HG03575 (cell line): ENCODE data around the gene RARG.

Experiments used
- ATAC-seq: cut with Tn5 transposase; IDR thresholded peaks from one replicate; pipeline ENCODE4 v1.9.1; 2021; ENCODE audit not compliant: unreplicated experiment, insufficient number of reproducible peaks, low FRiP score; ENCODE audit errors: extremely low read depth

Gene RARG

DNA sequence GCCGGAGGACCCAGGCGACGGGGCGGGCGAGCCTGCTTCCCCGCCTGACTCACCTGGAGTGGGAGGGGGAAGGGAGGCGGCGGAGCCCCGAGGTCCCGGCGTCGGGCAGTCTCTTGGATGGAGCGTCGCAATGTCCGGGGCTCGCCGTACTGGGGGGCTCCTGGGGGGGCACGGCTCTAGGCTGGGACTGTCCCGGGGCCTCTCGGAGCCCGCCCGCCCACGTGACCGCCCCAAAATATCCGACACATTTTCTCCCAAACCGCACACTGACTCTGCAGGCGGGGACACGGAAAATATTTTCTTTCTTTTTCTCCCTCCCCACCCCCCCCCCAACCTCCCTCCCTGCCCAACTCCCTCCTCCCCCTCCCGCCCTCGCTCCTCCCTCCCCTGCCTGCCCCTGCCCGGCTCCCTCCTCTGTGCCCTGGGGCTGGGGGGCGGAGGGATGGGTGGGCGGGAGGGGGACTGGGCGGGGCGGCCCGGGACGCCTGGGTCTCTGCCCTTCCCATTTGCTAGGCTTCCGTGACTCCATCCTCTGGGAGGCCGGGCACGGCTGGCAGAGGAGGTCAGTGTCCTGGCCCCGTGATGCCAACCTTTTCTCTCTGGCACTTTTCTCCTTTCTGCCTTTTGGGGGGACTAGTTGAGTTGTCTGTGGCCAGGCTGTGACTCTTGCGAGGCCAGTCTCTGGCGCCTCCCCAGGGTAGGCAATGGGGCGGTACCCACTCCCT, at the start of gene RARG:
Gene RARG (minus strand): TSS at position 289 of the 725 bp plus-strand sequence. CDS start 4,664 bp downstream, outside the sequence.
- ATAC-seq = no peak

DNA sequence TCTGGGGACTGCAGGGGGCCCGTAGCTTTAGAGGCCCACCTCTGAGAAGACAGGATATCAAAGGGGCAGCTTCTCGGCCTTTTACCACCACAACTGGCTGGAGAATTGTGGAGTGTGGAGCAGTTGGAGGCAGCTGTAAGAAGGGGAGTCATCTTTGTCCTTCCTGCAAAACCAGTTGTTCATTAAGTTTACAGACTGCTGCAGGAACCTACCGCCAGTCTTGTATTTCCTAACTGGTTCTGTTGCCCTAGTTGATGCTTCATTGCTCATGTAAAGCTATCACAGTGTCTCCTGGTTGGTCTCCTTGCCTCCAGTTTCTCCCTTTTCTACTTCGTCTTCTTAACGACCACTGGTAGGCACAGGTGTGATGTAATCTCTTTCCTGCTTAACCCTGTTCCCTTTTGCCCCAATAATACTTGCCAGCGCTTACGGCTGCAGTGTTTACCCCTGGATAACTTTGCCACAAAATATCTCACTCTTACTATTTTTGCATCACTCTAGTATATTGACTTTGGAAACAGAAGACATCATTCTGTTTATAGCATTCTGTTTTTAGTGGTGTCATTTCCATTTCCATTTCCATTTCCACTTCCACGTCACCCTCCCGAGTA, 48.0 kb upstream of the RARG start:
- ATAC-seq = no peak

DNA sequence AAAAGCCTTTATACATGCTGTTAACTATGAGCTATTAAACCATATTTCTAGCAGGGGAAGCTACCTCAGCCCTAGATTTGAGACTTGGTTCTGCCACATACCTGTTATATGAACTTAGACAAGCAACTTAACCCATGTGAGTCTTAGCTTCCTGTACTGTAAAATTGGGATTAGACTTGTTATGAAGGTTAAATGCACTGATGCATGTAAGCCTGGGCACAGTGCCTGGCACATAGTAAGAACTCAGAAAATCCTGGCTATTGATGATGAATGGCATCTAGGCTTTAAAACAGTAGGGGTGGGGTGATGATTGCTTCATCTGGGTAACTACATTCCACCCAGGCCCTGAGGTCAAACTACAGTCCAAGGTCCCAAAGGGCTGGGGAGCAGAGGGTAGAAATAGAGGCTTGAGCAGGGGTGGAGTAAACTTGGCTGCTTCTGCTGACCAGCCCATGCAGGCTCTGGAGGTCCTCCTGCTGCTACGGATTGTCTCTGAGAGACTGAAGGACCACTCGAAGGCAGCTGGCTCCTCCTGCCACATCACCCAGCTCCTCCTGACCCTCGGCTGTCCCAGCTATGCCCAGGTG, 47.4 kb upstream of the RARG start:
- no peak for ATAC-seq

DNA sequence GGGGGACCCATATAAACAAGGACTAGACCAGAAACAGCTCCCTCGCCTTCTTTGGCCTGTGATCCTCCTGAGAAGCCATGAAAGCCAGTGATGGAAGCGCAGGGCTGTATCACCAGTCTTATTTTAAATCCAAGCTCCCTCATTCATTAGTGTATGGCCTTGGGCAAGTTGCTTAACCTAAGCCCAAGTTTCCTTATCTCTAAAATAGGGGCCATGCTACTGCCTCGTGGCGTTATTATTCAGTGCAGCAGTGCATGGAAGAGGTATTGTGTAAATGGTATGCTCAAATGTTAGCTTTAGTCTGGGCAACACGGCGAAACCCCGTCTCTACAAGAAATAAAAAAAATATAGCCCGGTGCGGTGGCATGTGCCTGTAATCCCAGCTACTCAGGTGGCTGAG, 46.0 kb upstream of the RARG start:
- no peak for ATAC-seq

DNA sequence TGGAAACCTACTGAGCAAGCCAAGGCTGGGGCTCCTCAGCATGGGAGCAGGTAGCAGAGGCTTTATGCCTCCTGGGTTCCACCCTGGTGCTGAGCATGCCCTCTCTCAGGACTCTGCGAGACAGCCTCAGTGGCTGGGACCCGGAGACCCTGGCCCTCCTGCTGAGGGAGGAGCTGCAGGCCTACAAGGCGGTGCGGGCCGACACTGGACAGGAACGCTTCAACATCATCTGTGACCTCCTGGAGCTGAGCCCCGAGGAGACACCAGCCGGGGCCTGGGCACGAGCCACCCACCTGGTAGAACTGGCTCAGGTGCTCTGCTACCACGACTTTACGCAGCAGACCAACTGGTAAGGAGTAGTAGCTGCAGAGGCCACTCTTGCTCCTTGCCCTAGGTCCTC, 44.5 kb upstream of the RARG start:
- no peak for ATAC-seq

DNA sequence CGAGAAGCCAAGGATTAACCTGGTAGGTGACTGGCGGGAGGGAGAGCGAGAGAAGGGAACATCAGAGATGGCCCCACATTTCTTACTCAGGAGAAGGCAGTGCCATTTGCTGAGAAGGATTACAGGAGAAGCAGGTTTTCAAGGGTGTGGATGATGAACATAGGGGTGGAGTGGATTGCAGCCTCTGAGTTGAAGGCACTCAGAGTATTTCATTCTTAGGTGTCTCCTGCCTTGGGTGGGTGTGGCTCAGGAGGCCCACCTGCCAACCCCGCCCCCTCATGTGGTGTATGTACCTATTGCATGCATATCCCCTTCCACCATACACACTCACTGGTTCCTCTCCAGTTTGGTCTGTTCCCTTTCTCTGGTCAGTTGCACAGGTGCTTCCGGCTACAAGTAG, 42.4 kb upstream of the RARG start:
- no peak for ATAC-seq

DNA sequence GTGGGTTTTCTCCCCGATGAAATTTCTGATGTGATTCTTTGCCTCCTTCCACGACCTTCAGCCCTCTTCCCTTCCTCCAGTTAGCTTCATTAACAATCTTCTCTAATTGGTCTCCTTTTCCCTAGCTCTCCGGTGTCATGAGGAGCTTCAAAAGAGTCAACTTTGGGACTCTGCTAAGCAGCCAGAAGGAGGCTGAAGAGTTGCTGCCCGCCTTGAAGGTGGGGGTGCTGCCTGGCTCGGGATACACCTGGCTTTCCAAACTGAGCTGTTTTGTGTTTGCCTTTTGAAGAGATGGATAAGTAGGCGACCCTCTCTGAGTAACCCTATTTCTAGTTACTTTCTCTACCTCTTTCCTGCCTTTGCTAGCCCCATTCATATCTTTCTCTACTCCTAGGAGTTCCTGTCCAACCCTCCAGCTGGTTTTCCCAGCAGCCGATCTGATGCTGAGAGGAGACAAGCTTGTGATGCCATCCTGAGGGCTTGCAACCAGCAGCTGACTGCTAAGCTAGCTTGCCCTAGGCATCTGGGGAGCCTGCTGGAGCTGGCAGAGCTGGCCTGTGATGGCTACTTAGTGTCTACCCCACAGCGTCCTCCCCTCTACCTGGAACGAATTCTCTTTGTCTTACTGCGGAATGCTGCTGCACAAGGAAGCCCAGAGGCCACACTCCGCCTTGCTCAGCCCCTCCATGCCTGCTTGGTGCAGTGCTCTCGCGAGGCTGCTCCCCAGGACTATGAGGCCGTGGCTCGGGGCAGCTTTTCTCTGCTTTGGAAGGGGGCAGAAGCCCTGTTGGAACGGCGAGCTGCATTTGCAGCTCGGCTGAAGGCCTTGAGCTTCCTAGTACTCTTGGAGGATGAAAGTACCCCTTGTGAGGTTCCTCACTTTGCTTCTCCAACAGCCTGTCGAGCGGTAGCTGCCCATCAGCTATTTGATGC, 36.9 kb upstream of the RARG start:
- no peak for ATAC-seq

DNA sequence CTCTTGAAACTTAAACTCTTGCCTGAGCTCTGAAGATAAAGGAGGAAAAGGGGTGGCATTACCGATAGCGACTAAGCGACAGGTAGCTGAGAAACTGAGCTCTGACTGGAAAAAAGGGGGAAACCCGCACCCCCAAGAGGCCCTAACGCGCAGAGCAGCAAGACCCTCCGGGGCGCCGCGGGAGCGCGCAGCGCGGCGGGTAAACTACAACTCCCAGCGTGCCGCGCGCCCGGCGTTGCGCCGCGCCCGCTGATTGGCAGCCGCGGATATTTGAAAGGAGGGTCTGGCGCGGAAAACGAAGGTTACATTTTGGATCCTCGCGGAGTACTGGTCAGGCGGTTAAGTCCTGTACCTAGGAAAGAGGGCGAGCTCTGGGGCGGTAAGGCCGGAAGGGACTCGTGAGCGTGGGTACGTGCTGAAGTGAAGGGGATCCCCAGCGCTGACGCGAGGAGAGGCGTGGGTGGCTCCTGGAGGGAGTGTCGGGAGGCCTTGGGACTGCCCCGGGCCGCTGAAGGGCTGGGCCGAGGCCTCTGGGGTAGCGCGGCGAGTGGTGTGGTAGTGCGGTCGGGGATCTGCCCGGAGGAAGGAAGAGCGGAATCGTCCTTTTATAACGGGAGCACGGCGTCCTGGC, 36.1 kb upstream of the RARG start, which contains the start of gene ESPL1:
Gene ESPL1 (plus strand): TSS at position 301 of the 631 bp plus-strand sequence. CDS start 468 bp downstream, outside the sequence.
- no peak for ATAC-seq

DNA sequence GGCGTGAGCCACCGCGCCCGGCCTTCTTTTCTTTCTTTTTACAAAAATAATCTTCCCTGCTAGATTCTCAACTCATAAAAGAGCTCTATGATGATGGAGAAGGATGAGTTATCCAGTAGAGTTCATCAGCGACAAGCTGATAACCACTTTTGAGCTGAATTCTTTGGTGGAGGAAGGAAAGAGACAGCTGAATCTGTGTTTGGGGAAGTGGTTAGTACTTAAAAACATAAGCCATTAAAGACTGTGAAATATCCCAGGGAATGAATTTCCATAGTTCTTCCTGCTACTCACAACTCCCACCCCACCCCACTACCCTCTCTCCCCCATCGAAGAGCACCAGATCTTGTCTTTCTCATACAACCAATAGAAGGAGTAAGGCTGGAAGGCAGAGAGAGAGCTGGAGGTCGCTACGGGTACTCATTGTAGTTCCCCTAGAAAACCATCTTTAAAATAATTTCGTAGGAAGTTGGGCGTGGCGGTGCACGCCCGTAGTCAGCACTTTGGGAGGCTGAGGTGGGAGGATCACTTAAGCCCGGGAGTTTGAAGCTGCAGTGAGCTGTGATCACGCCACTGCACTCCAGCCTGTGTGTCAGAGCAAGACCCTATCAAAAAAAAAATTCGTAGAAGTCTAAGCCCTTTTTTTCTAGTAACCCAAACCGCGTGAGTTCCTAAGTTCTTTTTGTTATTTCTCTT, 35.4 kb upstream of the RARG start:
- no peak for ATAC-seq

DNA sequence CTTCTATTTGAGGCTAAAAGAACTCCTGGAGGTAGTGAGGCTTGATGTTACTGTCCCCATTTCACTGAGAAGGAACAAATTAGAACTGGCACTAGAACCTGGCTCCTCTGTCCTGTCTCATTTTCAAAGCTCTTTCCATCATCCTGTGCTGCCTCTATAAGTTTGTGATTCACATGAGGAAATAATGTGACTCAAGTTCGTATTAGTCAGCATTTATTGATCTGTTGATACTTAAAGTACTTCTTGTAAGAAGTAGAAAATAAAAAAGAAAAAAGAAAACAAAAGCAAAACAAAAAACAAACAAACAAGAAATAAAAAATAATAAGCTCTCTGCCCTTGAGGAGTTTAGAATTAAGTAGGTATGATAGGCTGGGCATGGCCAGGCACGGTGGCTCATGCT, 33.8 kb upstream of the RARG start:
- ATAC-seq = no peak

DNA sequence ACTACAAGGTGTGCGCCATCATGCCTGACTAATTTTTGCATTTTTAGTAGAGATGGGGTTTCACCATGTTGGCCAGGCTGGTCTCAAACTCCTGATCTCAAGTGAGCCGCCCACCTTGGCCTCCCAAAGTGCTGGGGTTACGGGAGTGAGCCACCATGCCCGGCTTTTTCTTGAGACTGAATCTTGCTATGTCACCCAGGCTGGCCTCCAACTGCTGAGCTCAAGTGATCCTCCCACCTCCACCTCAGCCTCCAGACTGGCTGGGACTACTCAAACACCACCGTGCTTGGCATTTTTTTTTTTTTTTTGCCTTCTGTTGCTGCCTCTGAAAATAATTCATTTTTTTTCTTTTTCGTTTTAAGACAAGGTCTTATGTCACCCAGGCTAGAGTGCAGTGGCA, 27.9 kb upstream of the RARG start:
- no peak for ATAC-seq

DNA sequence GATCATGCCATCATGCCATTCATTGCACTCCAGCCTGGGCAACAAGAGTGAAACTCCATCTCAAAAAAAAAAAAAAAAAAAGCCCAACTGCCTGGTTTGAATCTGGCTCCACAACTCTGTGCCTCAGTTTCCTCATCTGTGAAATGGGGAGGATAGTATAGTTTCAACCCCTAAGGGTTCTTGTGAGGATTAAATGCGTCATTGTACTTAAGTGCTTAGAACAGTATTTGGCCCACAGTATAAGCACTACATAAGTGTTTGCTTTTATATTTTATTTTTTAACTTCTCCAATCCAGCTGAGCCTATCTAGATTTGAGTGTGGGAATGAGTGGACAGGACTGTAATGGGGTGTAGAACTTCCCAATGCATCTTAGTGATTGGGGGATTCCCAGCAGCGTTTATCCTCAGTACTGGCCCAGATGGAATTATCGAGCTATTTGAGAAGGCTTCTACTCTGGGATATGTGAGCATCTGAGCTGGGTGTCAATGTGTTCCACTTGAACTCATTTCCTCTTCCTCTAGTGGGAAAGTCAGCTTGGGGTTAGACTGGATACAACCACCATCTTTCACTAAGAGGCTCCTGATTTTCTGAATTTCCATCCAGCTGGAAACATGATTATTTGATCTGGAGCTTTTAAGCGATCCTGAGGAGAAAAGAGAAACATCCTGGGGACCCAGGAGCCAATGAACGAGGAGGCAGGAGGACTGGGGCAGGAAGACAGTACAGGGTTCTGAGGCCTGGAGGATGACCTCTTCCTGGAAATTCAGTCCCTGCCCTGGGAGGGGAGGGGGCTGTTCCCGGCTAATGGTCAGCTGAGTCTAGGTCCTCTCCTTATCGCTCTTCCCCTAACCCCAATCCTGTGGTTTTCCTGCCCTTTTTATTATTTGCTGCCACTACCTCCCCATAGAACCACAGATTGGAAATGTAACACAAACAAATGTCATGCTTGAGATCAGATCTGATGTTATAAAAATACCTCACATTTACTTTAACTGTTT, 26.8 kb upstream of the RARG start:
- ATAC-seq = no peak

DNA sequence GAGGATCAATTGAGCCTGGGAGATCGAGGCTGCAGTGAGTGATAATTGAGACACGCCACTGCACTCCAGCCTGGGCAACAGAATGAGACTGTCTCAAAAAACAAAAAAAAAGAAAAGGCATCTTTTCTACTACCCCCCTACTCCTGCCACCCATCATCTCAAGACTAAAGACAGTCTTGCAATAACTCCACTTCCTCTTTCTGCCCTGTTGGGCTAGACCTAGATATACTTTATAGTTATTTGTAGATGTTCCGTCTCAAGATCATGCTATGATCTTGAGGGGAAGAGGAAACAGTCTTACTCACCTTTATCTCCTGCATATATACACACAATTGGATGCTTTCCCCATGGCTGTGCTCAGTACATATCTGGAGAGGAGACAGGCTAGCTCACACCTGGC, 24.0 kb upstream of the RARG start:
- no peak for ATAC-seq

DNA sequence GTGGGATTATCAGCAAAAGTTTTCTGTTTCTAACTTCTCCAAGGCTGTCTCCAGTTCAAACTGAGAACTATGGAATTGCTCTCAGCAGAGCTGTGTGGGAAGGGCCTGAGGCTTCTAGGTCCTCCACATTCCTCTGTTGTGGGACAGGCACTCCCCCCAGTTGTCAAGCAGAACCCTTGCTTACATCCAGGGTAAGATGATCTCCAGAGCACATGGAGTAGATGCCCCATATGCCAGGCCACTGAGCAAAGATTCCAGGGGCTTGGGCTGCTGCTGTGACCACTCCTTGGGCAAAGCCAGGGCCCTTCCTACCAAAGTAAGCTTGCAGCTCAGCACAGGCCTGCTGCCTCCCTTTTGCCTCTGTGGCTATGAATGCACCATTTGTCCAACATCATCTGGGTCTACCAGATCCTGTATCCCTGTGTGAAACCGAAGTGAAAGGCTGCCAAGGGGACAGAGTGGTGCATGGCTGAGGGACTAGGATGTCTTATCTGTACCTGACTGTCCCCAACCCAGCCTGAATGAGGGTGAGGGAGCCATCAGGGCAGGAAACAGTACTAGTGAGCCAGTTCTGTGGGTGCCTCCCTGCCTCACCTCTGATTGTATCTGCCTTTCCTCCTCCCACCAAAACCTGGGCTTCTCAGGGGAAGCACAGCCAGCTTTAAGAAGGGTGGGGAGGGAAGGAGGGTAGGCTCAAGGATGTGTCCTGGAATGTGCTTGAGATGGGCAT, 23.0 kb upstream of the RARG start:
- no peak for ATAC-seq

DNA sequence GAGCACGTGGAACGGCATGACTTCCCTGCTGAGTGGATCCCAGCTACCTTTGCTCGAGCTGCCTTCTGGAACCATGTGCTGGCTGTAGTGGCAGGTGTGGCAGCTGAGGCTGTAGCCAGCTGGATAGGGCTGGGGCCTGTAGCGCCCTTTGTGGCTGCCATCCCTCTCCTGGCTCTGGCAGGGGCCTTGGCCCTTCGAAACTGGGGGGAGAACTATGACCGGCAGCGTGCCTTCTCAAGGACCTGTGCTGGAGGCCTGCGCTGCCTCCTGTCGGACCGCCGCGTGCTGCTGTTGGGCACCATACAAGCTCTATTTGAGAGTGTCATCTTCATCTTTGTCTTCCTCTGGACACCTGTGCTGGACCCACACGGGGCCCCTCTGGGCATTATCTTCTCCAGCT, 21.3 kb upstream of the RARG start:
- no peak for ATAC-seq

DNA sequence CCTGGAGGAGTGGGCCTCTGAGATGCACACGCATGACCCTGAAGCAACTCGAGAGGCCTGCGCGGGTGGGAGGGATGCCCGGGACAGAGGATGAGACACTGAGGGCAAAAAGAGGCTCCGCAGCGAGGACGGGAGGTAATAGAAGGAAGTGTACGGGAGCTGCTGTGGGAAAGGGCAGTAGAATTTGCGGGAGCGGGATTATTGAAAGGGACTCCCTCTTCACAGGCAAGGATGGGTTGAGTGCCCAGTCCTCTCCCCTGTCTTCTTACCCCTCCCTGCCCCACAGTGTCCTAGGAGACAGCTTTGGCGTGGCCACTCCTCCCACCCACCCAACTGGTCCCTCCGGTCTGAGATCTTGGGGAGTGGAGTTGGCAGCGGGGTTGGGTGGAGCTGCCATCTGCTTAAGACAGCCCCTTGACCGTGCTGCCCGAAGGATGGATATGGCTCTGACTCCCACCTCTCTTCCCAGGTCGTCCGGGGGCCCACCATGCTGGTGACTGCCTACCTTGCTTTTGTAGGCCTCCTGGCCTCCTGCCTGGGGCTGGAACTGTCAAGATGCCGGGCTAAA, 20.4 kb upstream of the RARG start:
- ATAC-seq = no peak
